IMR-90 (cell line): ENCODE measurements around the gene SRSF2. TPM values are rescaled to one million over a fixed set of nuclear protein-coding genes. Genes with fewer than 3 reads are reported as not detected.
"Not testable (repeated sequence)": the region's sequence is repeated elsewhere in the genome, so short reads cannot be mapped to it uniquely, and the experiment has no call there.

Source experiments
- ATAC-seq: fragments of 200-7000 bp; cut with Tn5 transposase; 2 replicates; pipeline ENCODE4 v1.9.1; 2020; ENCODE audit warnings: low read depth, mild to moderate bottlenecking, moderate library complexity
- BruUV-seq: library from RNA; stranded (reverse); fragments of 400-500 nt; replicated peaks from 2 replicates; lab custom pipeline; 2021; lab: Mats Ljungman, UMichigan
- CTCF ChIA-PET: fragments of 300-600 bp; formaldehyde crosslinking; extraction: SDS; loops from one replicate; lab custom pipeline; 2021; ENCODE audit warnings: antibody characterized with exemption; lab: Yijun Ruan, JAX
- POLR2A ChIA-PET: fragments of 300-600 bp; sonication (Branson Sonifier 250); formaldehyde crosslinking; loops from one replicate; lab custom pipeline; 2022; ENCODE audit warnings: antibody characterized with exemption; ENCODE audit not compliant: unreplicated experiment; lab: Charles Lee
- DNase-seq: peaks from one replicate; pipeline ENCODE4 v3.0.0; 2013
- H2AFZ ChIP-seq: replicated peaks from 2 replicates; pipeline ENCODE3; 2013; ENCODE audit warnings: low read length, mild to moderate bottlenecking; ENCODE audit not compliant: poor library complexity
- H2AK5ac ChIP-seq: 2 replicates; pipeline ENCODE4 v1.6.1; 2013; ENCODE audit warnings: low read depth, low read length, inconsistent platforms
- H2AK9ac ChIP-seq: replicated peaks from 2 replicates; pipeline ENCODE3; 2013; ENCODE audit warnings: mild to moderate bottlenecking, low read depth, low read length, moderate library complexity; ENCODE audit not compliant: poor library complexity
- H2BK120ac ChIP-seq: 2 replicates; pipeline ENCODE4 v1.6.1; 2013; ENCODE audit warnings: low read depth, low read length, inconsistent platforms
- H2BK15ac ChIP-seq: 3 replicates; pipeline ENCODE4 v1.6.1; 2013; ENCODE audit warnings: low read depth, low read length, inconsistent platforms
- H2BK20ac ChIP-seq: 2 replicates; pipeline ENCODE4 v1.6.1; 2013; ENCODE audit warnings: low read depth, mild to moderate bottlenecking, inconsistent platforms, low read length, moderate library complexity
- H2BK5ac ChIP-seq: 2 replicates; pipeline ENCODE4 v1.6.1; 2013; ENCODE audit warnings: mild to moderate bottlenecking, low read depth, low read length, inconsistent platforms; ENCODE audit not compliant: poor library complexity, severe bottlenecking
- H3K14ac ChIP-seq: replicated peaks from 2 replicates; pipeline ENCODE4 v1.6.1; 2013; ENCODE audit warnings: low read depth, low read length, inconsistent platforms
- H3K18ac ChIP-seq: 2 replicates; pipeline ENCODE4 v1.6.1; 2013; ENCODE audit warnings: low read depth, low read length, control low read depth
- H3K23ac ChIP-seq: 2 replicates; pipeline ENCODE4 v1.6.1; 2013; ENCODE audit warnings: low read depth, low read length, inconsistent platforms
- H3K27ac ChIP-seq: 2 replicates; pipeline ENCODE4 v1.5.1; 2013; ENCODE audit warnings: mild to moderate bottlenecking, control low read depth, low read length; ENCODE audit not compliant: insufficient read depth
- H3K27me3 ChIP-seq: 2 replicates; pipeline ENCODE4 v1.6.1; 2013; ENCODE audit warnings: low read length; ENCODE audit not compliant: control insufficient read depth, insufficient read depth
- H3K36me3 ChIP-seq: 2 replicates; pipeline ENCODE4 v1.6.1; 2013; ENCODE audit warnings: low read length, mixed read lengths; ENCODE audit not compliant: control insufficient read depth, insufficient read depth
- H3K4ac ChIP-seq: 2 replicates; pipeline ENCODE4 v1.6.1; 2013; ENCODE audit warnings: low read depth, low read length, inconsistent platforms
- H3K4me1 ChIP-seq: 2 replicates; pipeline ENCODE4 v1.6.1; 2013; ENCODE audit warnings: low read length, mixed read lengths; ENCODE audit not compliant: control insufficient read depth, insufficient read depth
- H3K4me2 ChIP-seq: 2 replicates; pipeline ENCODE4 v1.6.1; 2013; ENCODE audit warnings: low read depth, mild to moderate bottlenecking, control low read depth, low read length, moderate library complexity
- H3K4me3 ChIP-seq: 2 replicates; pipeline ENCODE4 v1.5.1; 2013; ENCODE audit warnings: low read depth, mild to moderate bottlenecking, control low read depth, low read length, moderate library complexity; ENCODE audit not compliant: insufficient read depth
- H3K56ac ChIP-seq: 2 replicates; pipeline ENCODE4 v1.6.1; 2013; ENCODE audit warnings: low read length, inconsistent platforms; ENCODE audit not compliant: insufficient read depth; ENCODE audit errors: extremely low read depth
- H3K79me1 ChIP-seq, 2 experiments: 2 replicates each; pipeline ENCODE4 v1.6.1; 2013; ENCODE audit warnings: low read length in 2 of 2, inconsistent platforms in 1 of 2, low read depth in 1 of 2
- H3K9ac ChIP-seq: 2 replicates; pipeline ENCODE4 v1.6.1; 2013; ENCODE audit warnings: low read depth, low read length, control low read depth
- H3K9me1 ChIP-seq: 2 replicates; pipeline ENCODE4 v1.6.1; 2013; ENCODE audit warnings: low read length, inconsistent platforms; ENCODE audit not compliant: insufficient read depth
- H3K9me3 ChIP-seq: 2 replicates; pipeline ENCODE4 v1.6.1; 2013; ENCODE audit warnings: low read length; ENCODE audit not compliant: control insufficient read depth, insufficient read depth
- H4K20me1 ChIP-seq: 2 replicates; pipeline ENCODE4 v1.6.1; 2013; ENCODE audit warnings: low read length, inconsistent platforms; ENCODE audit not compliant: insufficient read depth
- H4K5ac ChIP-seq: 2 replicates; pipeline ENCODE4 v1.6.1; 2013; ENCODE audit warnings: mild to moderate bottlenecking, low read depth, low read length, control low read depth
- H4K8ac ChIP-seq, 2 experiments: 2 replicates each; pipeline ENCODE4 v1.6.1; 2013; ENCODE audit warnings: low read depth in 2 of 2, low read length in 2 of 2, control low read depth in 1 of 2, inconsistent platforms in 1 of 2
- H4K91ac ChIP-seq: 2 replicates; pipeline ENCODE4 v1.6.1; 2013; ENCODE audit warnings: low read depth, low read length, inconsistent platforms; ENCODE audit not compliant: insufficient read depth
- POLR2A ChIP-seq: IDR thresholded peaks from 2 replicates; pipeline ENCODE4 v1.6.1; 2012; ENCODE audit warnings: mild to moderate bottlenecking, low read depth, low read length
- RFX5 ChIP-seq: IDR thresholded peaks from 2 replicates; pipeline ENCODE4 v1.8.0; 2012; ENCODE audit warnings: low read depth, mild to moderate bottlenecking, low read length, moderate library complexity
- WGBS, 2 experiments: methylation state at CpG; one replicate each; pipeline versions ENCODE4 v1.1.5 to v1.1.7; 2013; ENCODE audit warnings: missing lambda C conversion rate in 2 of 2; ENCODE audit not compliant: insufficient read length in 1 of 2; ENCODE audit errors: extremely low coverage in 2 of 2; 5-methylcytosine and 5-hydroxymethylcytosine counted together
- dilution Hi-C: fragments of 300-500 bp; cut with HindIII; formaldehyde crosslinking; loops from one replicate; pipeline ENCODE4 v1.14.3; 2018; ENCODE audit warnings: low sequenced_read_pairs; ENCODE audit not compliant: unreplicated experiment
- in situ Hi-C: fragments of 300-500 bp; cut with MboI; formaldehyde crosslinking; loops from 3 replicates; pipeline ENCODE4 v1.14.3; 2019; ENCODE audit warnings: low sequenced_read_pairs, inconsistent platforms, mixed read lengths
- intact Hi-C: fragments of 100-400 bp; cut with micrococcal nuclease; formaldehyde crosslinking; loops from 2 replicates; pipeline ENCODE4 v1.10.0; 2022
- polyA plus RNA-seq, 3 experiments: library from polyadenylated mRNA; depleted of rRNA; stranded (reverse); fragments of >200 nt; gene quantifications; 2 replicates each; pipeline ENCODE4 v1.2.3, GENCODE V29; 2012; ENCODE audit warnings: low replicate concordance in 1 of 3
- total RNA-seq: library from RNA; depleted of rRNA; stranded (reverse); fragments of >200 nt; gene quantifications from 2 replicates; pipeline ENCODE4 v1.2.3, GENCODE V29; 2012

The SRSF2 gene
- total and polyA plus RNA-seq, 2 of the 4 experiments (the other 2 are of a cell fraction) = 98.0 to 296 TPM

GRCh38 chr17:76732734-76733617 is 4.2 kb downstream of the SRSF2 start (continued):
- TF ChIP-seq POLR2A = no peak; the same call in 1 of the 2 replicates
- TF ChIP-seq RFX5 = no peak

- BruUV-seq, H2AK9ac ChIP-seq, H2AFZ ChIP-seq, H2BK120ac ChIP-seq, H3K27ac ChIP-seq, H3K23ac ChIP-seq, H3K9me3 ChIP-seq, H2AK5ac ChIP-seq, in situ Hi-C loops, H4K5ac ChIP-seq, H2BK20ac ChIP-seq, H3K14ac ChIP-seq, H2BK15ac ChIP-seq, H3K4me2 ChIP-seq, intact Hi-C loops, H4K91ac ChIP-seq, H3K9ac ChIP-seq, H3K56ac ChIP-seq, ATAC-seq, dilution Hi-C loops, H2BK5ac ChIP-seq, H3K4ac ChIP-seq, H4K8ac ChIP-seq, DNase-seq, H3K9me1 ChIP-seq, H3K4me3 ChIP-seq, H3K18ac ChIP-seq, H3K4me1 ChIP-seq, H3K27me3 ChIP-seq: not testable (repeated sequence)
- 88% methylated on average over 5 of the region's 13 CpGs; no CpG with 5 or more reads in 1 of the 2 experiments for WGBS, 2 experiments
- peaks cover 26% of the 10 kb centered on the region for H3K36me3 ChIP-seq
- peaks cover 51% of the 10 kb centered on the region for H4K20me1 ChIP-seq
- CTCF ChIA-PET = interaction anchor here (0.9 to 1.3 kb wide), 2 partner anchors 20 to 174 kb away, joined by 3 read pairs; no protein-coding TSS in a partner anchor
- H3K79me1 ChIP-seq = peaks cover 19 to 36% of the 10 kb centered on the region in 2 experiments
- POLR2A ChIA-PET = interaction anchor here (0.6 kb wide), 1 partner anchor 1097 kb away, joined by 3 read pairs; no protein-coding TSS in a partner anchor
Measured at GRCh38 chr17:76731800-76732733, 5.1 kb downstream of the SRSF2 start.
